ENCODE data around the gene NEK10. TPM values are rescaled to one million over a fixed set of nuclear protein-coding genes. Genes with fewer than 3 reads are reported as not detected.
A peak's percentile ranks its signal among the peaks of the same experiment; 100 is the strongest.

The NEK10 gene
- total RNA-seq, 1 donor from 2014 or later, result 4.2 TPM

DNA sequence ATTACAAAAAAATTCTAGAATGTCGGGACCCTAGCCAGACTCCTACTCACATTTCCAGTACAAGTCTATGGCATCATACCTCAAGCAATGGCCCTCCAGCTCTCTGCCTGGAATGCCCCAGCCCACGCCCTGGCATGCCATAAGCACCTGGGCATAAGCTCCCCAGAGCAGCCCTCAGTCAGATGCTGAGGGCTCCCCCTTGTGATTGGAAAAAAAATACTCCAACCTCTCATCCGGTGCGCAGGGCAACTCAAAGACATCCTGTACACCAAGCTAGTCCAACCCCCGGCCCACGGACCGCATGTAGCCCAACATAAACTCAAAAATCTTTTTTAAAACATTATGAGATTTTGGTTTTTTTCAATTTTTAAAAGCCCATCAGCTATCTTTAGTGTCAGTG, 115.4 kb downstream of the NEK10 start:
- DNase-seq (ENCODE audit: extremely low spot score, unreplicated experiment), result no peak
- H3K36me3 Mint-ChIP-seq, result no peaks in the 10 kb centered on the region
- TF ChIP-seq, protein P1, sequence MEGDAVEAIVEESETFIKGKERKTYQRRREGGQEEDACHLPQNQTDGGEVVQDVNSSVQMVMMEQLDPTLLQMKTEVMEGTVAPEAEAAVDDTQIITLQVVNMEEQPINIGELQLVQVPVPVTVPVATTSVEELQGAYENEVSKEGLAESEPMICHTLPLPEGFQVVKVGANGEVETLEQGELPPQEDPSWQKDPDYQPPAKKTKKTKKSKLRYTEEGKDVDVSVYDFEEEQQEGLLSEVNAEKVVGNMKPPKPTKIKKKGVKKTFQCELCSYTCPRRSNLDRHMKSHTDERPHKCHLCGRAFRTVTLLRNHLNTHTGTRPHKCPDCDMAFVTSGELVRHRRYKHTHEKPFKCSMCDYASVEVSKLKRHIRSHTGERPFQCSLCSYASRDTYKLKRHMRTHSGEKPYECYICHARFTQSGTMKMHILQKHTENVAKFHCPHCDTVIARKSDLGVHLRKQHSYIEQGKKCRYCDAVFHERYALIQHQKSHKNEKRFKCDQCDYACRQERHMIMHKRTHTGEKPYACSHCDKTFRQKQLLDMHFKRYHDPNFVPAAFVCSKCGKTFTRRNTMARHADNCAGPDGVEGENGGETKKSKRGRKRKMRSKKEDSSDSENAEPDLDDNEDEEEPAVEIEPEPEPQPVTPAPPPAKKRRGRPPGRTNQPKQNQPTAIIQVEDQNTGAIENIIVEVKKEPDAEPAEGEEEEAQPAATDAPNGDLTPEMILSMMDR (conservative IDR thresholded peaks at IDR 0.05), result peak; percentile 57
- H3K9me3 Mint-ChIP-seq, result peaks cover 4% of the 10 kb centered on the region
- H3K4me3 Mint-ChIP-seq, result no peak overlapping the region
- H3K27me3 Mint-ChIP-seq, result no peaks in the 10 kb centered on the region
- no peak overlapping the region for H3K27ac Mint-ChIP-seq
- no peaks in the 10 kb centered on the region for H3K4me1 Mint-ChIP-seq (ENCODE audit: unreplicated experiment)

DNA sequence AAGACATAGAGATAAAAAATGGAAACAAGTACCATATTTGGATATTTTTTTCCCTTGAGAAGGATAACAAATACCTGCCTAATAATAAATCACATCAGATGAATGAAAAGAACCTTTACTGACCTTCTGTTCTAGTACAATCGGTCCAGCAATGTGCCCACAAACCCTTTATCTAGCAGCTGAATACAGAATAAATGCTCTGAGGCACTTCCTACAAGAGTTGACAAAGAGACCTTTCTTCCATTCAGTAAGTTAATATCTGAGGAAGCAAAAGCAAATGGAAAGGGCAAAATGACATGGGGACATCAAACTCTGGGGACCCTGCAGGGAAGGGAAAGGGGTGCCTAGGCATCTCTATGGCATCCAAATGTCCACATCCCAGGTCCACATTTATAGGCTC, 115.8 kb downstream of the NEK10 start:
- Mint-ChIP-seq H3K4me1 (ENCODE audit: unreplicated experiment) (no peaks in the 10 kb centered on the region), H3K36me3 (no peaks in the 10 kb centered on the region), H3K9me3 (peaks cover 4% of the 10 kb centered on the region), H3K4me3 (no peak overlapping the region), H3K27me3 (no peaks in the 10 kb centered on the region), H3K27ac (no peak overlapping the region)
- TF ChIP-seq, protein P1 (conservative IDR thresholded peaks at IDR 0.05), result no peak
- no peak for DNase-seq (ENCODE audit: extremely low spot score, unreplicated experiment)

DNA sequence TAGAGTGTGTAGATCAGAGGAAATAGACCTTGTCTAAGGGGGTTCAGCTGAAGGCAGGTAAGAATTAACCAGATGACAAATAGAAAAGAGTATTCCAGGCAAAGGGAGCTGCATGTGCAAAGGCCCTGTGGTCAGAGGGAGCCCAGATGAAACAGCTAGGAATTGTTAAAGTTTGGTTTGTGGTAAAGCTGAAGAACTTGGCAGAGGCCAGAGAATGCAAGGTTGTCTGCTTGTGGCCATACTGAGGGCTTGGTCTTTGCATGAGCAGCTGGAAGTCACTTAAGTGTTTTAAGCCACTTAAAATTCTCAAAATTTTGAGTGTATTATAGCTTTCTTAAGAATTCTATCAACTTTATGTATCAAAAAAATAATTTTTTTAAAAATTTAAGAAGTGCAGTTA, 116.5 kb downstream of the NEK10 start:
- DNase-seq (ENCODE audit: extremely low spot score, unreplicated experiment), result no peak
- Mint-ChIP-seq H3K27me3 (no peaks in the 10 kb centered on the region), H3K27ac (no peak overlapping the region), H3K4me3 (no peak overlapping the region), H3K36me3 (no peaks in the 10 kb centered on the region), H3K4me1 (ENCODE audit: unreplicated experiment) (no peaks in the 10 kb centered on the region), H3K9me3 (peaks cover 4% of the 10 kb centered on the region)
- TF ChIP-seq, protein P1 (conservative IDR thresholded peaks at IDR 0.05), result no peak

DNA sequence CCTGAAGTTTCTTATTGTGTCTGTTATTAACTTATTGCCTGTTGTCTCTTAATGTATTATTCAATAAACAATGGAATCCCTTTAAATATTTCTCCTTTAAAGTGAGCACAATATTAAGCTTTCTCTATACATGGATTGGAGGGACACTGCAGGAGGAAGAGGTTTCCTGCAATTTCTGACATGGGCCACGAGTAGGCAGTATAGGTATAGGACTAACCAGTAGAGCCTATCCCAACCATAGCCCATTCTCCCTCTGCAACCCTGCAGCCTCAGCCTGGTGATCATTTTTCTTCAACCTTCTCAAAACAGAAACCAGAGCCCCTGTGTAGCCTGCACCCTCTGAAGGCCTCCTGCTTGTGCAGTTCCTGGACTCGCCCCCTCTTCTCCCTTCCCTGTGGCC, 124.8 kb downstream of the NEK10 start:
- Mint-ChIP-seq H3K36me3 (no peaks in the 10 kb centered on the region), H3K4me1 (ENCODE audit: unreplicated experiment) (peaks cover 11% of the 10 kb centered on the region), H3K27me3 (no peaks in the 10 kb centered on the region), H3K9me3 (no peaks in the 10 kb centered on the region), H3K27ac (no peak overlapping the region), H3K4me3 (no peak overlapping the region)
- DNase-seq (ENCODE audit: extremely low spot score, unreplicated experiment), result no peak
- TF ChIP-seq, protein P1 (conservative IDR thresholded peaks at IDR 0.05), result no peak

DNA sequence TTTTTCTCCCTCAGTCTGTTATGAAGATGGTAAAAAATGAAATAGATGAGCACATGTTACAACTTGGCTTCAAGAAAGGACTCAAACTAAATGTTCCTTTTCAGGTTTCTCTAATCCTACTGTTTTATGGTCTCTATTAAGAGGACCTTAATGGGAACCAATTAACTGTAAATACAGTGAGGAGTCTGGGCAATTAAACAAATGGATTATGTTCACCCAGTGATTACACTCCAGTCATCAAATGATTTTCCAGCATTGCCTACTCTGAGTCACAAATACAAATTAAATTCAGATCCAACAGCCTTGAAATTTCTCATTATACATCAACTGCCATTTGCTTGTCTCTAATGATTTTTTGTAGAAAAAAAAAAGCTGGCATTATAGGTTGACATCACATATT, 129.2 kb downstream of the NEK10 start:
- Mint-ChIP-seq H3K9me3 (no peaks in the 10 kb centered on the region), H3K36me3 (peaks cover 3% of the 10 kb centered on the region), H3K4me3 (no peak overlapping the region), H3K4me1 (ENCODE audit: unreplicated experiment) (peaks cover 11% of the 10 kb centered on the region), H3K27me3 (no peaks in the 10 kb centered on the region), H3K27ac (no peak overlapping the region)
- TF ChIP-seq, protein P1 (conservative IDR thresholded peaks at IDR 0.05), result no peak
- no peak for DNase-seq (ENCODE audit: extremely low spot score, unreplicated experiment)

DNA sequence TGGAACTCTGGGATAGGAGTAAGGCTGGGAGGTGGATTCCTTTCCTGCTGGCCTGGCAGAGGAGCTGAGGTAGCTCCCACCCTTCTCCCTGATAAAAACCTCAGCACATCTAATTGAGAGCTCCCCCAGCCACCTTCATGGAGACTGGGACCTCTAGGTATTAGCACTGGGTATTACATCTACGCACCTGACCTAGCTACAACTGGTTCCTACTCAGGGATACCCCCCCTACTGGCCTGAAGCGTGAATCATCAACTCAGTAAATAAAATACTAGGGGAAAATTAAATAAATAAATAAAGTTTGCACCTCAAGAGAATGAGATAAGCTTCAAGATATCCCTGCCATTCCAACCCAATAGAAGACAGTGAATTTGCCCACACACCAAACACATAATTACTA, 140.4 kb downstream of the NEK10 start:
- Mint-ChIP-seq H3K27ac (no peak overlapping the region), H3K36me3 (no peaks in the 10 kb centered on the region), H3K27me3 (no peaks in the 10 kb centered on the region), H3K4me3 (no peak overlapping the region), H3K9me3 (peaks cover 4% of the 10 kb centered on the region), H3K4me1 (ENCODE audit: unreplicated experiment) (no peaks in the 10 kb centered on the region)
- no peak for DNase-seq (ENCODE audit: extremely low spot score, unreplicated experiment)
- TF ChIP-seq, protein P1 (conservative IDR thresholded peaks at IDR 0.05), result no peak

Measured in type B pancreatic cell (in vitro differentiated cells).